ENCODE data around the gene PYGO2. TPM values are rescaled to one million over a fixed set of nuclear protein-coding genes. Genes with fewer than 3 reads are reported as not detected.

The PYGO2 gene
- total RNA-seq, 1 donor from 2014 or later = 29.2 TPM

DNA sequence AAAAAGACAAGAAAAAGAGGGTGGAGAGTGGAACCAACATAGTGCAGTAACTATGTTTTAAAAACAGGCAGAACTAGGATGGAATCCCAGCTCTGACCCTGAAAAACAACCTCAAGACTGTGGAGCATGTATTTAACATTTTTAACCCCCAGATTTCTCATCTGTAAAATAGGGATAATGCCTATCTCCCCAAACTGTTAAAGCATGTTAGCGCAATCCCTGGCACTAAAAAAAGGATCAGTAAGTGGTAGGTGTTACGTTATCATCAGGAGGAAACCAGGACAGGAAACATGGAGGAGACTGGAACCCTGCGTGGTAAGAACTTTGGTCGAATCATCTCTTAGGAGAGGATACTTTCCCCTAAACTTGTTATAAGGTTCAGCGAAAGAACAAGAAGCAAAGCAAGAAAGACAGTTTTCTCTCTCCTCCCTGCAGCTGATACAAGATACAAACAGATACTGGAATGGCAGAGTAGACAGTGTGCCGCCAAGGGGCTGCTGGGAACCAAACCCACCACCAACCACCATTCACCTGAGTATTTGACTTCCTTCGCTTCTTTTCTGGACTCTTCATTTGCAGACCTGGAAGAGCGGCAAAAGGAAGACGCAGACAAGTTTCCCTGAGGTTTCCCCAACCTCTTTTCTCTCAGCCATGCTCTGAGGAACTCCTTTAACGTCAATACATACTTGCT, 991 bp downstream of the PYGO2 start:
- H3K9me3 Mint-ChIP-seq (ENCODE audit: unreplicated experiment) = no peaks in the 10 kb centered on the region
- peak overlapping the region; percentile 46 for H3K27ac Mint-ChIP-seq (ENCODE audit: unreplicated experiment)
- H3K4me1 Mint-ChIP-seq (ENCODE audit: unreplicated experiment) = peaks cover 45% of the 10 kb centered on the region
- peaks cover 14% of the 10 kb centered on the region for H3K36me3 Mint-ChIP-seq (ENCODE audit: unreplicated experiment)
- H3K4me3 Mint-ChIP-seq (ENCODE audit: unreplicated experiment) = peak overlapping the region; percentile 84
- TF ChIP-seq, protein P1, sequence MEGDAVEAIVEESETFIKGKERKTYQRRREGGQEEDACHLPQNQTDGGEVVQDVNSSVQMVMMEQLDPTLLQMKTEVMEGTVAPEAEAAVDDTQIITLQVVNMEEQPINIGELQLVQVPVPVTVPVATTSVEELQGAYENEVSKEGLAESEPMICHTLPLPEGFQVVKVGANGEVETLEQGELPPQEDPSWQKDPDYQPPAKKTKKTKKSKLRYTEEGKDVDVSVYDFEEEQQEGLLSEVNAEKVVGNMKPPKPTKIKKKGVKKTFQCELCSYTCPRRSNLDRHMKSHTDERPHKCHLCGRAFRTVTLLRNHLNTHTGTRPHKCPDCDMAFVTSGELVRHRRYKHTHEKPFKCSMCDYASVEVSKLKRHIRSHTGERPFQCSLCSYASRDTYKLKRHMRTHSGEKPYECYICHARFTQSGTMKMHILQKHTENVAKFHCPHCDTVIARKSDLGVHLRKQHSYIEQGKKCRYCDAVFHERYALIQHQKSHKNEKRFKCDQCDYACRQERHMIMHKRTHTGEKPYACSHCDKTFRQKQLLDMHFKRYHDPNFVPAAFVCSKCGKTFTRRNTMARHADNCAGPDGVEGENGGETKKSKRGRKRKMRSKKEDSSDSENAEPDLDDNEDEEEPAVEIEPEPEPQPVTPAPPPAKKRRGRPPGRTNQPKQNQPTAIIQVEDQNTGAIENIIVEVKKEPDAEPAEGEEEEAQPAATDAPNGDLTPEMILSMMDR (IDR thresholded peaks at IDR 0.05) = no peak
- H3K27me3 Mint-ChIP-seq (ENCODE audit: unreplicated experiment) = no peaks in the 10 kb centered on the region
- DNase-seq (ENCODE audit: extremely low spot score, unreplicated experiment) = no peak

DNA sequence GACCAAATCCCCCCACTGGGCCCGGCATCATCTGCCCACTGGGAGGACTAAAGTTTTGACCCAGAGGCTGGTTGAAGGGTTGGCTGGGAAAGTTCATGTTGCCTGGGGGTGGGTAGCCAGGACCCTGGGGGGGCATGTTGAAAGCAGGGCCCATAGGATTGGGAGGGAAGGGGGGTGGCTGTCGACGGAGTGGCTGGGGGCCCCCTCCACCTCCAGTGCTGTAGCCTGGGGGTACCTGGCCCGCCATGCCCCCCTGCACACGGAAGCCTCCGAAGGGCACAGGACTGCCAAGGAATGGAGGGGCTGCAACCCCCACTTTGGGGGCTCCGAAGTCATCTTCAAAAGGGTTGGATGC, 2.2 kb downstream of the PYGO2 start:
- no peak overlapping the region for H3K27ac Mint-ChIP-seq (ENCODE audit: unreplicated experiment)
- H3K4me1 Mint-ChIP-seq (ENCODE audit: unreplicated experiment) = peaks cover 51% of the 10 kb centered on the region
- H3K36me3 Mint-ChIP-seq (ENCODE audit: unreplicated experiment) = peaks cover 7% of the 10 kb centered on the region
- no peaks in the 10 kb centered on the region for H3K27me3 Mint-ChIP-seq (ENCODE audit: unreplicated experiment)
- no peak overlapping the region for H3K4me3 Mint-ChIP-seq (ENCODE audit: unreplicated experiment)
- DNase-seq (ENCODE audit: extremely low spot score, unreplicated experiment) = no peak
- TF ChIP-seq, protein P1 (IDR thresholded peaks at IDR 0.05) = no peak
- no peaks in the 10 kb centered on the region for H3K9me3 Mint-ChIP-seq (ENCODE audit: unreplicated experiment)

DNA sequence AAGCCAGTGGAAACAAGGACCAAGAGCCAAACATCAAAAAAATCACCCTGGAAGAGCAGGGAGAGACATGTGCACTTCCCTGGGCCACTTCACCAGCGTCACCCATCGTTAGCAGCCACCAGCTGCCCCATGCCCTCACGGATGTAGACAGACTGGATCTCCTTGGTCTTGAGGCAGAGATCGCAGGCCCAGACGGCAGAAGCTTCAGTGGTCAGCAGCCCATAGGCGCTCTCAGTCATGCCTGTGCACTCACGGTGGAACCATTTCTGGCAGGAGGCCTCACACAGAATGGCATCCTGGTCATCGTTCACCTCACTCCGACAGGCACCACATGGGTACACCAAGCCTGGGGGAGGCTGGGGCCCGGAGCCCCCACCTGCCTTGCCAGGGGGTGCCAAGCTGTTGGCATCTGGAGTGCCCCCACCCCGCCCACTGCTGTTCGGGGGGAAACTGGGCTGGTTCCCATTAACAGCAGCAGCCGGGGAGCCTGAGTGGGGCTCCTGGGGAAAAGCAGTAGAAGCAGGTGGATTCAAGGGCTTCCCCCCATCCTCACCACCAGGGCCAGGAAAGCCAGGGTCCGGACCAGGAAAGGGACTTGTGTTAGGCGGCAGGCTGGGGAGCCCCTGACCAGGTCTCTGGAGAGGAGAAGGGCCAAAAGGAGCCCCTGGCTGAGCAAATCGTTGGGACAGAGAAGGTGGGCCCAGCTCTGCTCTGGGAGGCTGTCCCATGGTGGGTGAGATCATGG, 2.7 kb downstream of the PYGO2 start:
- Mint-ChIP-seq H3K4me1 (ENCODE audit: unreplicated experiment) (peaks cover 54% of the 10 kb centered on the region), H3K4me3 (ENCODE audit: unreplicated experiment) (no peak overlapping the region), H3K9me3 (ENCODE audit: unreplicated experiment) (no peaks in the 10 kb centered on the region), H3K36me3 (ENCODE audit: unreplicated experiment) (peaks cover 5% of the 10 kb centered on the region), H3K27ac (ENCODE audit: unreplicated experiment) (no peak overlapping the region), H3K27me3 (ENCODE audit: unreplicated experiment) (no peaks in the 10 kb centered on the region)
- no peak for DNase-seq (ENCODE audit: extremely low spot score, unreplicated experiment)
- TF ChIP-seq, protein P1 (IDR thresholded peaks at IDR 0.05) = no peak

DNA sequence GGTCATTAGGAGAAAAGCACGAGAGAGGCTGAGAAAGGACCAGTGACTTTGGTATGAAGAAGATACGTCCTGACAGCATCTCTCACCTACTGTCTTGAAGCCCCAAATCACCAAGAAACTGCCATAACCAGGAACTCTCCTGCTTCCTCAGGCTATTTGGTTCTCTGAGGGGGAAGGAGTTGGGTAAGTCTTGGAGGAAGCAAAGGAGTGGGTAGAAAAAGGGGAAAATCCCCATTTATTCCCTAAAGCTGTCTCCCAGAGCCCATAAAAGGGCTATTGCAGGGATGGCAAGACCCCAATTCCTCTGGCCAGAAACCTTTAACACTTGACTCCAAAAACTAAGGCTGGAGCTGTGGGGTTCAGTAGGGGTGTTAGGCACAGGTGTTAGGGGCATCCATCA, 3.5 kb downstream of the PYGO2 start:
- Mint-ChIP-seq H3K4me3 (ENCODE audit: unreplicated experiment) (no peak overlapping the region), H3K9me3 (ENCODE audit: unreplicated experiment) (no peaks in the 10 kb centered on the region)
- no peak for DNase-seq (ENCODE audit: extremely low spot score, unreplicated experiment)

More for the DNA sequence above, 3.5 kb downstream of the PYGO2 start:
- Mint-ChIP-seq H3K27me3 (ENCODE audit: unreplicated experiment) (no peaks in the 10 kb centered on the region), H3K4me1 (ENCODE audit: unreplicated experiment) (peaks cover 54% of the 10 kb centered on the region), H3K27ac (ENCODE audit: unreplicated experiment) (no peak overlapping the region), H3K36me3 (ENCODE audit: unreplicated experiment) (peaks cover 5% of the 10 kb centered on the region)
- TF ChIP-seq, protein P1 (IDR thresholded peaks at IDR 0.05) = no peak
